NCI-H2029 (cell line): ENCODE data around the gene FOXJ1.
"Not testable (repeated sequence)": the region's sequence is repeated elsewhere in the genome, so short reads cannot be mapped to it uniquely, and the experiment has no call there.

Experiments
- DNase-seq: peaks from one replicate; lab custom pipeline; 2025; lab: John Stamatoyannopoulos, UW

The FOXJ1 gene

DNA sequence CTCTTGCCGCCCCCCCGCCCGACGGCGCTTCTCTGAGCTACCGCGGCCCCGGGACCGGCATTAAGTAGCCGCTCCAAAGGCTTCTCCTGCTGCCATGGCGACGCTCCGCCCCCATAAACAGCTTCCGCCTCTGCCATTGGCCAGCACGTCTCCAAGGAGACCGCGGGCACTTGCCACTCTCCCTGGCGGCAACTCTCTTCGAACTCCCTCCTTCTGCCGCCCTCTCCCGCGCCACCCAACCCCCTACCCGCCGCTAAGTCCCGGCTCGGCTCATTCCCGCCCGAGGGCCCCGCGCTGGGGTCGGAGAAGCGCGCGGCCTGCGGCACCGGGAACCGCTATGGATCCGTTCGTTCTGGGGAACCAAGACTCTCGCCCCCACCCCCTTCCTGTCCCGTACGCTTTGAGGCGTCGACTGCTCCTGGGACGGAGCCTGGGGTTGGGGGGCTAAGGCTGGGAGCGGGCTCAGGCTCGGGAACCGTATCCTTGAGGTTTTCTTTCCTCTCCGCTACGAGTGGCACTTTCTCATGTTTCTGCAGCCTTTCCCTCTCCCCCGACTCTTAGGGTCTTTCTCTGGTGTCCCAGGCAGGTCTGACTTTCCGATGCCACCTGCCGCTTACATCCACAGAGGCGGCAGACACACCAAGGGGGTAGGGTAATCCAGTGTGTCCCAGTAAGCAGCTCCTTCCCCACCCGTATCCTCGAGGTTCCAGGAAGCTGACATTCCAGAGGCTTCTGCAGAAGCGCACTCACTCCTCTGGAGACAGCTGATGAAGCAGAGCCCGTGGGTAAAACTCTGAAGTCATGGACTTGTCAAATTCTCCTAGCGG is at the start of gene FOXJ1:
FOXJ1 (minus strand) TSS at position 34 of the 827 bp plus-strand sequence. CDS start 850 bp downstream, outside the sequence.
- DNase-seq, result peak; percentile 89

- no peak for DNase-seq
These were observed 48.7 kb upstream of the FOXJ1 start for GRCh38 chr17:76189741-76190140.

DNA sequence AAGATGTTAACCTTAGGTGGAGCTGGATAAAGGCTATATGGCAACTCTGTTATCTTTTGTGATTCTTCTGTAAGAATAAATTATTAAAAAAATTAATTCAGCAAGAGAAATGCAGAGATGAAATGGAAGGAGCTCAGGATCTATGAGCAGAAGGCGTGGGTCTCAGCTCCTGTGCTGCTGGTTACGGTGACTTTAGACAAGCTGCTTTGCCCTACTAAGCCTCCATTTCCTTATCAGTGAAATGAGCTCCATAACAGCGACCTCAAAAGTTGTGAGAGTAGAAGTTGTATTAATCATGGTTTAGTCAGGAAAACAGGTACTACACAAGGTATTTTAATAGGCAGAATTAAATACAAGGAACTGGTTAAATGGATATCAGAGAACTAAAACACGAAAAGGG is 48.2 kb upstream of the FOXJ1 start:
- DNase-seq, result no peak

DNA sequence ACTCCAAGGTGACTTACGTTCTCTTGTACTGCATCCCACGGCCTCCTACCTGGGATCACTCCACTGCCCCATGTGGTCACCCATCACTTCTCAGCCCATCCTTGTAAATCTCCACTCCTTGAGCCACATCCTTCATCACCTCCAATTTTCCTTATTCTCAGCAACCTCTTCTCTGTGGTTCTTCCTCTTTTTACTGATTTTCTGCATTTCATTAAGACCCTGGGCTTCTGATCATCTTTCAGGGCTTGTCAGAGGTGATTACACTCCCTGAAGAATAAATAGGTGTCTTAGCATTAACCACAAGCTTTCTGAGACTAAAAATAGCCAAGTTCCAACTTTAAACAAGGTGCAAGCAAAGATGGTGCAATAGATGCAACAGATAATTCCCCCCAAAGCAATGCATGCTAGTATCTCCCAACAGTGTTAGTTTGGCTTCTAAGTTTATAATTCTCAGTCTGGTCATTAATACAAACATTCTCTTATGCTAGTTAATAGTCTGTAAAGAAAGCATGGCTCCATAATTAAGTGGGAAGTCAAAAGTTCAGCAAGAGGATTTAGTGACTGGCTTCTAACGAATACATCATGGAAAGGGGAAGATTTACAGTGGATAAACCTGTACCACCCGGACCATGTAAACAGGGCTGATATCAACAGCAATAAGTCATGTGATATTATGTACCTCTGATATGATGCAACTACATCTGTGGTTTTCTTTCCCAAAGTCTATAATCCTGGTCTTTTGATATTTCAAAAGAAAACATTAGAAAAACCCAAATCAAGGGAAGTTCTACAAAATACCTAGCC is 47.4 kb upstream of the FOXJ1 start:
- DNase-seq, result no peak

GRCh38 chr17:76186774-76187173 is 45.7 kb upstream of the FOXJ1 start:
- not testable (repeated sequence) for DNase-seq

- no peak for DNase-seq
These were observed 43.2 kb upstream of the FOXJ1 start for GRCh38 chr17:76184290-76184689.

DNA sequence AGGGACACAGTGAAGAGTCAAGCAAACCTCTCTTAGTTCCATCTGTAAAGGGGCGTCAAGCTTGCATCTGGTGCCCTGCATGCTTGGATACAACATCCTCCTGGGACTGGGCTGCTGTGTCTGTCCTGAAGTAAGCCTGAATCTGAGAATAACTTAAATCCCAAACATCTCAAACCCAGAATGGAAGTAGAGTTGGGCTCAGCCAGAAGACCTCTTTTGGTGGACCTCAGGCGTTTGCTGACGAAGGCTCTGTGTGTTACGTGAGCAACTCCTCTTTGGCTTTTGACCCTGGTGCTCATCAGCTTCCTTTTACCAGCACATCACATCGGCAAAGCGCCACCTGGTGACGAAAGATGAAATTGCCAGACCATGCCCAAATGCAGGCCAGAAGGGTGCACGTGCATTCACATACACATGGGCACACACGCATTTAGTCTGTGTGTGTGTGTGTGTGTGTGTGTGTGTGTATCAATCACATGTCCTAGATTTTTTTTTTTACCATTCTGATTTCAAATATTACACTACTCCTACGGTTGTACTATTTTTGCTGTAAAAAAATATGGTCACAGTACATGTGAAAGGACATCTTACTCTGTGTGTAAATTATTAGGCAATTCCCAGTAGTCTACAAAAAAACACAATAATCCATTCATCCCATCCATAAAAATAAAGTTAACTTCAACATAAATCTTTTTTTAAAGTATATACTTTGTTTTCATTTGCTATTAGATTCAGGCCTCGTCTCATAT is 41.1 kb upstream of the FOXJ1 start:
- peak; percentile 74 for DNase-seq

- no peak for DNase-seq
These were observed 38.7 kb upstream of the FOXJ1 start for GRCh38 chr17:76179496-76180467.

GRCh38 chr17:76178124-76178523 is 37.1 kb upstream of the FOXJ1 start:
- no peak for DNase-seq

DNA sequence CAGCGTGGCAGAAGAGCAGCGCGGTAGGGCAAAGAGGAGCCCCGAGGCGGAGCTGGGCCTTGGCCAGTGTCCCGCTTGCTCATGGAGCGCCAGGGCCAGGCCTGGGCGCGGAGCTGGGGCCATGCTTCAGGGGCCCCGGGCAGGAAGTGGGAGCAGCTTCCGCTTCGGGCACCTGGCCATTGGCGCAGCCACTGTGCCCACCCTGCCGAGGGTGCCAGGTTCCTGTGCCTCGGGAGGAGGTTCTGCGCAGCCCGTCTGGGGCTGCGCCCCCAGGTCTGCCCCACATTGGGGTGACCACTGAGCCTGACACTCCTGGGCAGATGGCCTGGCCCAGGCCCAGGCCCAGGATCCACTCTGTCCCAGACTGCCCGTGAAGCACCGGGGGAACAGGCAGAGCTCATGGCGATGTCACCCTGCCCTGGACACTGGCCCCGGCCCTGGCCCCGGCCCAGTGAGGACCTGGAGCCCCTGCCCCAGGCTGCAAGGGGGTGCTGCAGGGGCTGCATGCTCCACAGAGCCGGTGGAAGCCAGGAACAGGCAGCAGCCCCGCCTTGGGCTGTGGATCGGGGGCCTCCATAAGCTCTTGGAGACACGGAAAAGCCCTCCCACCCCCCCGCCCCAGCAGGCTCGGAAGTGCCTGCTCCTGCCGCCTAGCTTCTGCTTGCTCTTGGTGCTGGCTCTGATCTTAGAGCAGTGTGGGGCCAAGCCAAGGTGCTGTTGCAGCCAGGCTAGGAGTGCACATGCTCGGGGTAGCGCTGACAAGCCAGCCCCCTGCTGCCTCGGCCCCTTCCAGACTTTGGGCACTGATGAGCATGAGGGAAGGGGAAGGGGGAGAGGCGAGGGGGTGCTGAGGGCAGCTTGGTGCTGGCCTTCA is 35.9 kb upstream of the FOXJ1 start:
- DNase-seq, result no peak

DNA sequence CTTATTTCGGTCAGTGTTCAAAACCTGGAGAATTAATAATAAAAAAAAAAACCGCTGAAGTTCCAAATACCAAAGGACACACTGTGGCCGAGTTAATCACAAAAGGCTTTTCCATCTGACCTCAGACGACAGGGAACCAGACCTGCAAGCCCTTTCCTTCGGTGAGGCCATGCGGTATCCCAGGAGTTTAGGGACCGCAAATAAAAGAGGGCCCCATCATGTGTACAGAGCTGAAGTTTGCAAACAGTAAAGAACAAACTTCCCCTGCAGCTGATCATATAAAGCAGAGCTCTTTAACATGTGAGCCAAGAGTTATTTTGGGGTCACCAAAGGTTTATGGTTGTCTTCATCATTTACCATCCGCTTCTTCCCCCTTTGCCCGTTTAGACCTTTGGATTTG is 33.0 kb upstream of the FOXJ1 start:
- no peak for DNase-seq

GRCh38 chr17:76173474-76173873 is 32.4 kb upstream of the FOXJ1 start:
- DNase-seq, result no peak

- no peak for DNase-seq
These were observed 30.7 kb upstream of the FOXJ1 start for GRCh38 chr17:76171706-76172105.

DNA sequence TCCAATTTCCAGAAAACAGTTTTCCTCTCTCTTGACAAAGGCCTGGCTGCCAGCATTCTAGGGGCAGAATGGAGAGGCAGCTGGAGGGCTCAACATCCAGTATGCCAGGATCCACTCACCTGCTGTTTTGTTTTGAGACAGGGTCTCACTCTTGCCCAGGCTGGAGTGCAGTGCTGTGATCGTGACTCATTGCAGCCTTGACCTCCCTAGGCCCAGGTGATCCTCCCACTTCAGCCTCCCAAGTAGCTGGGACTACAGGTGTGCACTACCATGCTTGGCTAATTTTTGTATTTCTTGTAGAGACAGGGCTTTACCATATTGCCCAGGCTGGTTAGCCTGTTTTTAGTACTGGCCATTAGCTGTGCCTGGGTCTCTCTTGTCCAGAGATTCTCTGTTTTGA is 29.1 kb upstream of the FOXJ1 start:
- no peak for DNase-seq

DNA sequence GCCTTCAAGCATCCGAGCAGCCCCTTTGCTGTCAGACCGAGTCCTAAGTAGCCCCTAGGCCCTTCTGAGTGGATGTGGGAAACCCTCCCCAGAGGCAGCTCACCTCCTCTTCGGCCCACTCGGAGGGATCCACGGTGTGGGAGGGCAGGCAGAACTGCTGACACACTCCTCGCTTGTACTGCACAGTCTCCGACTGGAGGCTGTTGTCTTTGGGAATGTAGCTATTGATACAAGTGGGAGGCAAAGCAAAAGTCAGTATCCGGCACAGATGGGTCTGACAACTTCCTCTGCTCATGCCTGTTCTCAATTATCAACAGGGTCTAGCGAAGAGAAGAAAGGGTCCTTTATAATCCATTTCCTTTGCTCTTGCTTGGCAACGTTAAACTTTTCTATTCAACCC is 25.9 kb upstream of the FOXJ1 start:
- no peak for DNase-seq

- no peak for DNase-seq
These were observed 25.1 kb upstream of the FOXJ1 start for GRCh38 chr17:76166168-76166567.

GRCh38 chr17:76164331-76164730 is 23.3 kb upstream of the FOXJ1 start:
- no peak for DNase-seq

GRCh38 chr17:76163919-76164318 is 22.9 kb upstream of the FOXJ1 start:
- DNase-seq, result no peak

GRCh38 chr17:76161619-76162266 is 20.7 kb upstream of the FOXJ1 start:
- no peak for DNase-seq
